Esophagus muscularis mucosa (tissue), 4 donors: ENCODE measurements around the gene TMEM269. TPM values are rescaled to one million over a fixed set of nuclear protein-coding genes. Genes with fewer than 3 reads are reported as not detected.

ENCODE experiments used
- DNase-seq: peaks from one replicate; pipeline ENCODE4 v3.0.0-alpha.2; 2017; ENCODE audit errors: extremely low spot score
- H3K27ac ChIP-seq, 4 donors: fragments of 200-600 bp; sonication (generic); replicated peaks in 1 of 4; 1 replicate in 3 of 4; 2 replicates in 1 of 4; pipeline ENCODE4 v1.5.1; 2016 to 2019; ENCODE audit warnings: mild to moderate bottlenecking in 1 of 4
- H3K27me3 ChIP-seq, 4 donors: fragments of 200-600 bp; sonication (generic); one replicate each; pipeline versions ENCODE4 v1.5.1 to v1.6.0; 2016 to 2019
- H3K36me3 ChIP-seq, 4 donors: fragments of 200-600 bp; sonication (generic); one replicate each; pipeline ENCODE4 v1.5.1; 2016 to 2019
- H3K4me1 ChIP-seq, 4 donors: fragments of 200-600 bp; sonication (generic); one replicate each; pipeline ENCODE4 v1.5.1; 2016 to 2019
- H3K4me3 ChIP-seq, 4 donors: fragments of 200-600 bp; sonication (generic); 1 replicate in 2 of 4; 2 replicates in 2 of 4; pipeline ENCODE4 v1.5.1; 2016 to 2019; ENCODE audit warnings: mild to moderate bottlenecking in 4 of 4, moderate library complexity in 1 of 4
- H3K9me3 ChIP-seq, 4 donors: fragments of 200-600 bp; sonication (generic); 1 replicate in 3 of 4; 2 replicates in 1 of 4; pipeline ENCODE4 v1.5.1; 2016 to 2019
- EP300 ChIP-seq: sonication (generic); formaldehyde crosslinking; IDR thresholded peaks from one replicate; pipeline ENCODE4 v1.6.1; 2017; ENCODE audit warnings: antibody characterized with exemption
- POLR2A ChIP-seq: fragments of 450-650 bp; IDR thresholded peaks from one replicate; pipeline ENCODE4 v1.6.1; 2017; ENCODE audit warnings: antibody characterized with exemption, moderate library complexity, mild to moderate bottlenecking, low read depth
- POLR2AphosphoS5 ChIP-seq, 2 donors: sonication (generic); formaldehyde crosslinking; IDR thresholded peaks; one replicate each; pipeline ENCODE4 v1.6.1; 2017; ENCODE audit warnings: antibody characterized with exemption in 2 of 2
- WGBS: methylation state at CpG from one replicate; pipeline ENCODE4 v1.1.5; 2018; 5-methylcytosine and 5-hydroxymethylcytosine counted together
- intact Hi-C: fragments of 100-400 bp; cut with DNase I; formaldehyde crosslinking; loops from one replicate; pipeline ENCODE4 v1.15.1; 2023
- total RNA-seq, 4 donors: library from RNA; depleted of rRNA; stranded (reverse); fragments of >200 nt; gene quantifications; one replicate each; pipeline versions ENCODE4 v1.1.0 to v1.2.1, GENCODE V29; 2016
- TF ChIP-seq, protein P1 (sequence below), 3 experiments: fragments of 200-600 bp in 2 of 3; fragments of 450-650 bp in 1 of 3; sonication (generic) in 2 of 3; IDR thresholded peaks; one replicate each; pipeline ENCODE4 v1.5.1; 2017 to 2019; ENCODE audit warnings: antibody characterized with exemption in 3 of 3, mild to moderate bottlenecking in 2 of 3, moderate library complexity in 1 of 3

The TMEM269 gene
- total RNA-seq, 4 donors from 2014 or later = 0.06 TPM; not detected in 3

DNA sequence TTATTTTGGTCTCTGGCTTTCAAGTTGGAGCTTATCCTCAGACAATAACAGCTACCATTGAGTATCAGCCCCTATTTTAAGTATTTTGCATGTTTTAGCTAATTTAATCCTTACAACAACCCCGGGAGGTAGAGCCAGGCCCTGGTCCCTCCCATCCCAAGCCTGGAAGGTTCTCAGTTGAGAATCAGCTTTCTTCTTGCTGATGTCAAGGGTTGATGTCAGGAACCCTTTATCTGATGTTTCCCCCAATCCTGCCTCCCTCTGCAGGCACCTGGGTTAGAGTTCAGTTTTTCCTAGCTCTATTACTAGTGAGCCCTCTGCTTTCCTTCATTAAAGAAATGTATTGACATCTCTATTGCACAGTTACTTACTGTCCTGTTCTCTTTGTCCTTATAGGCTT lies 36.0 kb downstream of the TMEM269 start:
- 70% methylated on average over 1 of the region's 1 CpG for WGBS
- H3K27me3 ChIP-seq = no peaks in the 10 kb centered on the region
- no peak overlapping the region for H3K4me3 ChIP-seq
- intact Hi-C loops = no loop called here
- TF ChIP-seq POLR2AphosphoS5 (IDR thresholded peaks at IDR 0.05) = no peak
- TF ChIP-seq, protein P1, sequence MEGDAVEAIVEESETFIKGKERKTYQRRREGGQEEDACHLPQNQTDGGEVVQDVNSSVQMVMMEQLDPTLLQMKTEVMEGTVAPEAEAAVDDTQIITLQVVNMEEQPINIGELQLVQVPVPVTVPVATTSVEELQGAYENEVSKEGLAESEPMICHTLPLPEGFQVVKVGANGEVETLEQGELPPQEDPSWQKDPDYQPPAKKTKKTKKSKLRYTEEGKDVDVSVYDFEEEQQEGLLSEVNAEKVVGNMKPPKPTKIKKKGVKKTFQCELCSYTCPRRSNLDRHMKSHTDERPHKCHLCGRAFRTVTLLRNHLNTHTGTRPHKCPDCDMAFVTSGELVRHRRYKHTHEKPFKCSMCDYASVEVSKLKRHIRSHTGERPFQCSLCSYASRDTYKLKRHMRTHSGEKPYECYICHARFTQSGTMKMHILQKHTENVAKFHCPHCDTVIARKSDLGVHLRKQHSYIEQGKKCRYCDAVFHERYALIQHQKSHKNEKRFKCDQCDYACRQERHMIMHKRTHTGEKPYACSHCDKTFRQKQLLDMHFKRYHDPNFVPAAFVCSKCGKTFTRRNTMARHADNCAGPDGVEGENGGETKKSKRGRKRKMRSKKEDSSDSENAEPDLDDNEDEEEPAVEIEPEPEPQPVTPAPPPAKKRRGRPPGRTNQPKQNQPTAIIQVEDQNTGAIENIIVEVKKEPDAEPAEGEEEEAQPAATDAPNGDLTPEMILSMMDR (IDR thresholded peaks at IDR 0.05) = no peak
- no peak for TF ChIP-seq EP300
- TF ChIP-seq POLR2A = no peak
- H3K27ac ChIP-seq = no peak overlapping the region
- no peak for DNase-seq
- H3K36me3 ChIP-seq = no peaks in the 10 kb centered on the region
- peaks cover 10 to 44% (median 37%) of the 10 kb centered on the region in 4 donors for H3K4me1 ChIP-seq
- no peaks in the 10 kb centered on the region for H3K9me3 ChIP-seq

DNA sequence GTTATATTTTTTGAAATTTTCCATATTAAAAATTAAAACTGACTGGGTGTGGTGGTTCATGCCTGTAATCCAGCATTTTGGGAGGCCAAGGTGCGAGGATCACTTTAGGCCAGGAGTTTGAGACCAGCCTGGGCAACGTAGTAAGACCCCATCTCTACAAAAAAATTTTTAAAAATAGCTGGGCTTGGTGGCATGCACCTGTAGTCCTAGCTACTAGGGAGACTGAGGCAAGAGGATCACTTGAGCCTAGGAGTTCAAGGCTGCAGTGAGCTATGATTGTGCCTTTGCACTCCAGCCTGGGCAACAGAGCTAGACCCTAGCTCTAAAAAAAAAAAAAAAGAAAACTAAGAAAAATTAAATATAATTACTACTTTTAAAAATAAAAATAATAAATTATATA lies 36.9 kb downstream of the TMEM269 start:
- Histone ChIP-seq H3K9me3 (no peaks in the 10 kb centered on the region), H3K27me3 (no peaks in the 10 kb centered on the region), H3K4me1 (peaks cover 3 to 36% (median 29%) of the 10 kb centered on the region in 4 donors), H3K27ac (no peak overlapping the region), H3K4me3 (no peak overlapping the region), H3K36me3 (no peaks in the 10 kb centered on the region)
- 97% methylated on average over 2 of the region's 2 CpGs for WGBS
- no peak for TF ChIP-seq POLR2A
- TF ChIP-seq, protein P1 (IDR thresholded peaks at IDR 0.05) = no peak
- no peak for TF ChIP-seq POLR2AphosphoS5 (IDR thresholded peaks at IDR 0.05)
- TF ChIP-seq EP300 = no peak
- intact Hi-C loops = no loop called here
- DNase-seq = no peak

DNA sequence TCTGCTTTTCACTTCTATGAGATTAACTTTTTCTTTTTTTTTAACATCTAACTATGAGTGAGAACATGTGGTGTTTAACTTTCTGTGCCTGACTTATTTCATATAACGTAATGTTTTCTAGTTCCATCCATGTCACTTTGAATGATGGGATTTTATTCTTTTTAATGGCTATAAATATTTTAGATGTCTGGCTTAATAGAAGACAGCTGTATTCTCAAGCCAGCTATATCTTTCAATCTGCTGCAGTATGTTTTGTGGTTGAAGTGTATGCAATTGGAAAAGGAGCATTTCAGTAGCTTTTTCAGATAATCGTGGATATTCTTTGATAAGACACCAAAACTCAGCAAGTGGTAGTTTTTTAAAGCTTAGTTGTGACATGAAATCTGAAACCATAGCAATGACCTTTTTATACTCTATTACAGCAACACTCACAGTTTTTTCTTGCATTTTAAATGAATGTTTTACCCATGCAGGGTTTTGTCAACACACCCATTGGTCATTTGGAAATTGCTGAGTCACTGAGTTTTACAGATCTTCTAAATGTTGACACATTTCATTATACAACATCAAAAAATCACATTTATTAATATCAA lies 38.1 kb downstream of the TMEM269 start:
- no peaks in the 10 kb centered on the region for H3K9me3 ChIP-seq
- H3K4me1 ChIP-seq = peaks cover under 1 to 31% (median 24%) of the 10 kb centered on the region in 4 donors
- intact Hi-C loops = no loop called here
- TF ChIP-seq, protein P1 (IDR thresholded peaks at IDR 0.05) = no peak
- TF ChIP-seq POLR2A = no peak
- H3K4me3 ChIP-seq = no peak overlapping the region
- H3K27ac ChIP-seq = peak overlapping the region in 1 of 4 donors; percentile 23
- no peak for DNase-seq
- WGBS = 34% methylated on average over 2 of the region's 2 CpGs
- H3K27me3 ChIP-seq = no peaks in the 10 kb centered on the region
- no peaks in the 10 kb centered on the region for H3K36me3 ChIP-seq

DNA sequence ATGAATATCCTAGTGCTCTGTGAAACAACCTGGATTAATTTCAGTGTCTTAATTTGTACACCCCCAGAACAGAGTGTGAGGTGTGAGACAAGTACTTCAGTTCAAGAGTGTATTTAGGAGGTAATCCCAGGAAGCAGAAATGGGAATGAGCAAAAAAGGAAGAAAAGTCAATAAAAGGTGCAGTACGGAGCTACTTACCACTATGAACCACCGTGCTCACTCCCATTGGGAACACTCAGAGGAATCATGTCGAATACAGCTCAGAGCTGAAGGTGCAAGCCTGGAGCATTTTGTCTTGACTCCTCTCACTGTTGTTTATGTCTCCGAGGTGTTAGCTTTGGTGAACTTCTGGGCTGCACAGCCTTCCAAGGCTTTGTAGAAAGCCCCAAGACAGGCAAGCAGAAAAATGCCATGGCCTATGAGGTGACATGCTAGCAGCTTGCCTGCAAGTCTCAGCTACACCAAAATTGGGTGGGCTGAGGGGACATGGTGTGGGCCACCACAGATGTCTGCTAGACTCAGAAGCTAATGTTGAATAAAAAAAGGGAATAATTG lies 39.8 kb downstream of the TMEM269 start:
- no peak for DNase-seq
- Histone ChIP-seq H3K4me3 (no peak overlapping the region), H3K27ac (no peak overlapping the region), H3K9me3 (no peaks in the 10 kb centered on the region), H3K36me3 (peaks cover 0 to 8% (median 3%) of the 10 kb centered on the region in 4 donors), H3K27me3 (no peaks in the 10 kb centered on the region), H3K4me1 (peaks cover 0 to 20% (median 15%) of the 10 kb centered on the region in 4 donors)
- intact Hi-C loops = no loop called here
- TF ChIP-seq, protein P1 (IDR thresholded peaks at IDR 0.05) = no peak
- TF ChIP-seq POLR2AphosphoS5 (IDR thresholded peaks at IDR 0.05) (no peak), POLR2A (no peak), EP300 (no peak)
- WGBS = 92% methylated on average over 4 of the region's 4 CpGs
